Transverse colon (tissue), 4 donors: ENCODE measurements around the gene STOX2. TPM values are rescaled to one million over a fixed set of nuclear protein-coding genes. Genes with fewer than 3 reads are reported as not detected.
"Not testable (repeated sequence)": the region's sequence is repeated elsewhere in the genome, so short reads cannot be mapped to it uniquely, and the experiment has no call there.

ENCODE experiments used
- DNase-seq: peaks from one replicate; pipeline ENCODE4 v3.0.0-alpha.2; 2019
- H3K27ac ChIP-seq, 4 donors: fragments of 200-600 bp; sonication (generic); 2 replicates each; pipeline ENCODE4 v1.5.1; 2016 to 2018; ENCODE audit warnings: inconsistent platforms in 4 of 4
- H3K27me3 ChIP-seq: fragments of 200-600 bp; sonication (generic); 2 replicates; pipeline ENCODE4 v1.5.1; 2017; ENCODE audit warnings: inconsistent platforms
- H3K36me3 ChIP-seq, 4 donors: fragments of 200-600 bp; sonication (generic); 2 replicates each; pipeline ENCODE4 v1.5.1; 2017 to 2019; ENCODE audit warnings: inconsistent platforms in 4 of 4
- H3K4me1 ChIP-seq, 4 donors: fragments of 200-600 bp; sonication (generic); 2 replicates each; pipeline ENCODE4 v1.5.1; 2017 to 2020; ENCODE audit warnings: inconsistent platforms in 4 of 4
- H3K4me3 ChIP-seq, 4 donors: fragments of 200-600 bp; sonication (generic); 1 replicate in 1 of 4; 2 replicates in 3 of 4; pipeline versions ENCODE4 v1.5.1 to v1.6.1; 2017 to 2019; ENCODE audit warnings: inconsistent platforms in 4 of 4
- H3K9me3 ChIP-seq, 2 donors: fragments of 200-600 bp; sonication (generic); 2 replicates each; pipeline ENCODE4 v1.5.1; 2017 to 2019; ENCODE audit warnings: inconsistent platforms in 2 of 2
- CTCF ChIP-seq, 5 experiments: fragments of 200-600 bp in 3 of 5; fragments of 450-650 bp in 2 of 5; sonication (generic) in 3 of 5; IDR thresholded peaks; 1 replicate in 2 of 5; 2 replicates in 3 of 5; pipeline ENCODE4 v1.5.1; 2016 to 2017; ENCODE audit warnings: antibody characterized with exemption in 5 of 5, inconsistent platforms in 3 of 5, mild to moderate bottlenecking in 2 of 5, moderate library complexity in 1 of 5
- EP300 ChIP-seq: sonication (generic); formaldehyde crosslinking; IDR thresholded peaks from one replicate; pipeline ENCODE4 v1.6.1; 2017; ENCODE audit warnings: antibody characterized with exemption, low read depth
- POLR2A ChIP-seq: fragments of 450-650 bp; IDR thresholded peaks from one replicate; pipeline ENCODE4 v1.6.1; 2016; ENCODE audit warnings: antibody characterized with exemption, mild to moderate bottlenecking, moderate library complexity
- POLR2AphosphoS5 ChIP-seq, 3 donors: sonication (generic); formaldehyde crosslinking; IDR thresholded peaks; one replicate each; pipeline ENCODE4 v1.6.1; 2016; ENCODE audit warnings: antibody characterized with exemption in 3 of 3
- WGBS, 2 donors: methylation state at CpG; one replicate each; pipeline ENCODE4 v1.1.5; 2018; ENCODE audit warnings: low coverage in 1 of 2; 5-methylcytosine and 5-hydroxymethylcytosine counted together
- in situ Hi-C, 4 donors: fragments of 200-750 bp; cut with MboI; loops; one replicate each; pipeline versions ENCODE4 v1.15.0 to v1.15.1; 2017; ENCODE audit warnings: low sequenced_read_pairs in 3 of 4, low pct_ligation_motif_present in 1 of 4, low pct_unique_long_range_greater_than_20kb in 1 of 4
- intact Hi-C: fragments of 100-400 bp; cut with DNase I; formaldehyde crosslinking; loops from one replicate; pipeline ENCODE4 v1.15.1; 2023; ENCODE audit warnings: low total_unique reads
- total RNA-seq, 4 donors: library from RNA; depleted of rRNA; stranded (reverse); fragments of >200 nt; gene quantifications; one replicate each; pipeline ENCODE4 v1.1.0, GENCODE V29; 2016

Gene STOX2
- total RNA-seq, 4 donors from 2014 or later = 0.37 to 90.8 (median 7.7) TPM

- Histone ChIP-seq H3K27ac (no peak overlapping the region), H3K36me3 (no peaks in the 10 kb centered on the region), H3K4me1 (no peaks in the 10 kb centered on the region), H3K9me3 (no peaks in the 10 kb centered on the region), H3K4me3 (no peak overlapping the region), H3K27me3 (no peaks in the 10 kb centered on the region)
- intact Hi-C loops (no loop called here), in situ Hi-C loops (no loop called here)
- no peak for DNase-seq
- no peak for TF ChIP-seq POLR2A
- TF ChIP-seq POLR2AphosphoS5 (IDR thresholded peaks at IDR 0.05) = no peak
Measured at GRCh38 chr4:183941964-183942363, 36.9 kb downstream of the STOX2 start.

DNA sequence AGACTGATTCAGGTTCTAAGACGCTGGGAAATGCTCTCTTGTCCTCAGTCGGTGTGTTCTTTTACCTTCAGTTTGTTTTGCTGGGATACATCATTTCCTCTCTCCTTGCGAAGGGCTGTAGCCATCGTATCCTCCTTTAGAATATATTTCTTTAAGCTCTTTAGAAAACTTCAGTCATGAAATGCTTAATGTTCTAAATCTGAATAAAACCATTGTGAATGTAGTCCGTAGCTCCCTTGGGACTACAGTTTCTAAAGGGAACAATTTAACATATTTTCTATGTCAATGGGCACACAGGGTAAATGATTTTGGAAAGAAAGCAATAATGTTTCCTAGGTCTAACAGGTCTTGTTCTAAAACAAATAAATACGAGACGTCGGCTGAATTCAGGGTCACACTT is 40.6 kb downstream of the STOX2 start:
- in situ Hi-C loops = no loop called here
- no peaks in the 10 kb centered on the region for H3K4me1 ChIP-seq
- no peak overlapping the region for H3K4me3 ChIP-seq
- DNase-seq = no peak
- no peaks in the 10 kb centered on the region for H3K36me3 ChIP-seq
- TF ChIP-seq POLR2A = no peak
- TF ChIP-seq CTCF (IDR thresholded peaks at IDR 0.05) = no peak
- TF ChIP-seq POLR2AphosphoS5 (IDR thresholded peaks at IDR 0.05) = no peak
- no peak for TF ChIP-seq EP300
- no peaks in the 10 kb centered on the region for H3K9me3 ChIP-seq
- intact Hi-C loops = no loop called here
- no peaks in the 10 kb centered on the region for H3K27me3 ChIP-seq
- 88 to 90% methylated on average over 8 of the region's 8 CpGs for WGBS, 2 donors
- no peak overlapping the region for H3K27ac ChIP-seq

GRCh38 chr4:183950536-183950935 is 45.4 kb downstream of the STOX2 start:
- 88 to 92% methylated on average over 2 to 8 of the region's 8 CpGs for WGBS, 2 donors
- no peak for DNase-seq
- TF ChIP-seq POLR2AphosphoS5 (IDR thresholded peaks at IDR 0.05) (no peak), CTCF (IDR thresholded peaks at IDR 0.05) (no peak), EP300 (no peak)
- H3K27ac ChIP-seq = no peak overlapping the region
- in situ Hi-C loops = no loop called here
- H3K4me3 ChIP-seq = no peak overlapping the region
- H3K27me3 ChIP-seq = no peaks in the 10 kb centered on the region
- no peaks in the 10 kb centered on the region for H3K9me3 ChIP-seq
- no peaks in the 10 kb centered on the region for H3K4me1 ChIP-seq
- no peaks in the 10 kb centered on the region for H3K36me3 ChIP-seq
- intact Hi-C loops = no loop called here

DNA sequence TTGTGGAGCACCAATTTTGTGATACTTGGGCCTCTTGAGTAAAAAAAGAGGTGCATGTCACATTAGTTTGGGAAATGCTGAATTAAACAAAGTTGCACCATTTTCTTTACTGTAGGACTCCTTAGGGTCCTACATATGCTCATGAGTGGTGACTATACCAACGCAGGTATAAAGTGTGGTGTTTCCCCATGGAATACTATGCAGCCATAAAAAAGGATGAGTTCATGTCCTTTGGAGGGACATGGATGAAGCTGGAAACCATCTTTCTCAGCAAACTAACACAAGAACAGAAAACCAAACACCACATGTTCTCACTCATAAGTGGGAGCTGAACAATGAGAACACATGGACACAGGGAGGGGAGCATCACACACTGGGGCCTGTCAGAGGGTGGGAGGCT is 47.5 kb downstream of the STOX2 start:
- DNase-seq, H3K36me3 ChIP-seq, H3K4me3 ChIP-seq, H3K9me3 ChIP-seq, H3K27me3 ChIP-seq, in situ Hi-C loops, H3K27ac ChIP-seq, H3K4me1 ChIP-seq, intact Hi-C loops: not testable (repeated sequence)
- WGBS, 2 donors = 81% methylated on average over 1 of the region's 1 CpG; no CpG with 5 or more reads in 1 of the 2 donors

DNA sequence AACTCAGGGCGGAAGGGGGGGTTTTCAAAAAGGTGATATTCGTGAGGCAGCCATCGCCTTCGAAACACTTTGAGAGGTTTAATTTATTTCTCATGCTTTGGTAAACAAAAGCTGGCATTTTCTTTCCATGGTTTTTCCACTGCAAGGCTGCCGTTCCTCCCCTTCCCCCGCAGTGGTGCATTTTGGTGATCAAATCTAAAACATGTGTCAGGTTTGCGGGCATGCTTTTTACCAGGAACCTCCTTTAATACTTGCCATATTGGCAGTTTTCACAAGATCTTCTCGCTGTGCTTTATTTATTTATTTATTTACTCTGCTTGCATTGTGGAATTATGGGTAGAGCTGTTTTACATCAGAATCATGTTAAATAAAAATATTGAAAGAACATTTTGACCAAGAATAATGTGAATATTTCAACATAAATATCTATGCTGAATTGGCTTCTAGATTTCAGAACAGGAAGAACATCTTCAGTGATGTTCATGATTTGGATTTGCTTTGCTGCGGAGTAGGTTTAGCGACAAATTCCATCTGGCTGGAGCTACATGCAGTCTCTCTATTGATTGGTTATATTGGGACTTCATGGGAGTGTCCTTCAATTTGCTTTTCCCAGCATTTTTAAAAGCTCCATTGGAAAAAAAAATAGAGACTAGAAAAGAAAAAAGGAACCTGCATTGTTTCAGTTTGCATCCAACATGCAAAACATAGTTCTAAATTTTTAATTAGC is 54.4 kb downstream of the STOX2 start:
- H3K4me3 ChIP-seq = no peak overlapping the region
- H3K27ac ChIP-seq = peak overlapping the region in 1 of 4 donors; percentile 23
- in situ Hi-C loops (no loop called here), intact Hi-C loops (no loop called here)
- 79 to 88% methylated on average over 8 to 10 of the region's 10 CpGs for WGBS, 2 donors
- H3K36me3 ChIP-seq = no peaks in the 10 kb centered on the region
- no peak for DNase-seq
- TF ChIP-seq POLR2A (no peak), POLR2AphosphoS5 (IDR thresholded peaks at IDR 0.05) (no peak), CTCF (IDR thresholded peaks at IDR 0.05) (no peak), EP300 (no peak)
- H3K4me1 ChIP-seq = peaks cover 0 to 16% (median 4%) of the 10 kb centered on the region in 4 donors
- H3K27me3 ChIP-seq = no peaks in the 10 kb centered on the region
- no peaks in the 10 kb centered on the region for H3K9me3 ChIP-seq
